HG02981 (cell line): ENCODE data around the gene CYB5R3.
"Not testable (repeated sequence)": the region's sequence is repeated elsewhere in the genome, so short reads cannot be mapped to it uniquely, and the experiment has no call there.

Experiments
- ATAC-seq: cut with Tn5 transposase; IDR thresholded peaks from one replicate; pipeline ENCODE4 v1.9.1; 2021; ENCODE audit warnings: mild to moderate bottlenecking, moderate library complexity; ENCODE audit not compliant: unreplicated experiment

The CYB5R3 gene

GRCh38 chr22:42626431-42626830, 22.8 kb downstream of the CYB5R3 start:
- ATAC-seq = no peak

GRCh38 chr22:42625416-42625815, 23.8 kb downstream of the CYB5R3 start:
- no peak for ATAC-seq

- ATAC-seq = no peak
Observed at GRCh38 chr22:42624551-42625106, 24.6 kb downstream of the CYB5R3 start.

GRCh38 chr22:42623756-42624441, 25.3 kb downstream of the CYB5R3 start:
- no peak for ATAC-seq

GRCh38 chr22:42623301-42623751, 25.9 kb downstream of the CYB5R3 start:
- ATAC-seq = no peak

GRCh38 chr22:42622061-42622710, 27.0 kb downstream of the CYB5R3 start:
- no peak for ATAC-seq

DNA sequence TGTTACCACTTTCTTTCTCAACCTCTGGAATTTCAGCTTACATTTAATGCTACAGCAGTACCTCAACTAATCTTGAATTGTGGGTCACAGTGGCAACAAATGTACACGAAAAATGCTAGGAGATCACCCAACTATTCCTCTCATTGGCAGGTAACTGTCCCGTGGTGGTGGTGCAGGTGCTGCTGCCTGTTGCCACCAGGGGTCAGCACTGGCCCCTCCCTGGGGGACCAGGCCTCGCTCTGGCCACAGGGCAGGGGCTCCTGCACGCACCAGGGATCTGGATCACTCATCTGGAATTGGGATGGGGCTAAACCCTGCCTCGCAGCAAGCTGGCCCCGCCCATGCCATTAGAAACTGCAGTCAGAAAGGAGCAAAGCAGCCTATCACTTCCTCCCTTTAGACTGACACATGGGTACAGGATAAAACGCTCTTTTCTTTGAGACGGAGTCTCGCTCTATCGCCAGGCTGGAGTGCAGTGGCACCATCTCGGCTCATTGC, 27.6 kb downstream of the CYB5R3 start:
- no peak for ATAC-seq

- no peak for ATAC-seq
Observed at GRCh38 chr22:42620084-42620483, 29.1 kb downstream of the CYB5R3 start.

DNA sequence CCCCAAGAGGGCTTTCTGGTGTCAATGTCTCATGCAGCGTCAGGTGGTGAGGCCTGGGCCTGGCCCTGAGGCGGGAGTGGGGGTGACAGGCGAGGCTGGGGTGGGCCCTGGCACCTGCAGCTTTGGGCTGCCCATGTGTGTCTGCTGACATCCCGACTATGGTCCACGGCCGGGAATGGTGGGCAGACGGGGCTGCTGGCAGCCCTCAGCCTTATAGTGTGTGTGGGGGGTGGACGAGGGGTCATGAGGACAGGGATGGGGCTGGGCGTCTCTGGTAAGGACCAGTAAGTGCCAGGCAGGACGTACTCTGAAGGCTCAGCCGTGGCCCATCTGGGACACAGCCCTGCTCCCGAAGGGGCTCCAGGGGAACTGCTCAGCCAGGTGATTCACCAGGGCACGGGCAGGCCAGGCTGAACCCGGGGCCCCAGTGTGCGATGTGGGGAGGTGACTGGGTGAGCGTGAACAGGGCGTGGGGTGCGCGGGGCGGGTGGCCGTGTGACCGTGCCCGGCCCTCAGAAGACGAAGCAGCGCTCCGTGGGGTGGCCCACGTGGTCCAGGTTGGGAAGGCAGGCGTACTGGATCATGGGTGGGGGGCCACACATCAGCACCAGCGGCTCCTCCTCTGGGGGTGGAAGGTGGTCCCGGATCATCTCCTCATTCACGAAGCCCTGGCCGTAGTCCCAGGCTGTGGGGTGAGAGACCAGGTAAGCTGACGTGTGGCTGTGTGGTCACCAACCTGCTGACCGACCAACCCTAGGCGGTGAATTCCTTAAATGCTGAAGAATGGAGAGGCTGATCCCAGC, 29.7 kb downstream of the CYB5R3 start:
- no peak for ATAC-seq

- no peak for ATAC-seq
Observed at GRCh38 chr22:42617155-42617983, 31.8 kb downstream of the CYB5R3 start.

- ATAC-seq = not testable (repeated sequence)
Observed at GRCh38 chr22:42615860-42616175, 33.4 kb downstream of the CYB5R3 start.

GRCh38 chr22:42615092-42615859, 33.9 kb downstream of the CYB5R3 start:
- ATAC-seq = peak; percentile 55

DNA sequence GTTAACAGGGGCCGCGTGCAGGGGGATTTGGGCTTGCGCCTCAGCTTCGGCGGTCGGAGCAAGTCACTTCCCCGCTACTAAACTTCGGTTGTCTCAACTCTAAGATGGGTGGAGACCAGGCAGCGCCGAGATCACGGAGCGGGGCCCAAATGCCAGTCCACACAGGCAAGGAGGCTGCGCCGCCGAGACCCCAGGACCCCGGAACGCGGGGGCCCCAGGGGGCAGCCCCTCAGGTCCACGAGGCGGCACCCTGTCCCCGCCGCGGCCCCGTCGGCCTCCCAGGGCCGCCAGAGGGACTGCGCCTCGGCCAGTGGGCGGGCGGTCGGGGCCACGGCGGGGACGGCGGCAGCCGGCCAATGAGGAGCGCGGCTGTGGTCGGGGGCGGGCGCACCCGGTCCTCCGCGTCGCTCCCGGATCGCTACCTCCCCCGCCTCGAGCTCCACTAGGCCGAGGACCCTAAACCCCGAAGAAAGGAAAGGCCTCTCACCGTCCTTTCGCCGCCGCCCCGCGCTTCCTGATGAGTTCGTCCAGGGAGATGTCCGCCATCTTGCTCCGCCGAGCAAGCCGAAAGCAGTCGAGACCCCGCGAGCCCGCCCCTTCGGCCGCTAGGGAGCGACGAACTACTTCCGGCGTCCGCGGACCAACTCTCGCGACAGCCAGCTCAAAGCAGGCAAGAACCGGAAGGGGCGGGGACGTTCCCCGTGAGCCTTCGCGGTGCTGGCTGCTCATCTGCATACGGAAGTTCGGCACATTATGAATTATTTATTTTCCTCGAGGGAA, 34.7 kb downstream of the CYB5R3 start, which contains the start of gene POLDIP3:
Gene POLDIP3 (minus strand): TSS at position 572 of the 780 bp plus-strand sequence. CDS start 26 bp downstream, at position 546.
- peak; percentile 62 for ATAC-seq

DNA sequence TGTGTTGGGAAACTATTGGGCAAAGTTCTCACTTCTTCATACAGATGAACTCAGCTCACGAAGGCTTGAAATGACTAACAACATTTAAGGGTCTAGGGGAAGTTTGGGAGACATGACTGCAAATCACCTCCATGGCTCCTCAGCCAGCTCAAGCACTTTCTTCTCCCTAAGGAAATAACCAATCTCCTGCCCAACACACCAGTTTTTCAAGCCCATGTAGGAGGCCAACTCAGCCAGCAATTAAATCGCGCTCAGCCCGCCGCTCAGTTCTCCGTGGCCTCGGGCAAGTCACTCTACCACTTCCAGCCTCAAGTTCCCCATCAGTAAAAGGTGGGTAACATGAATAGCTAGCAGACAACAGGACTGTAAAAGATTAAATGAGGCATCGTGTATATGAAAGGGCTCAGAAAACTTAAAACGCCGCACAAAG, 35.3 kb downstream of the CYB5R3 start:
- no peak for ATAC-seq

- ATAC-seq = no peak
Observed at GRCh38 chr22:42612336-42612735, 36.9 kb downstream of the CYB5R3 start.

DNA sequence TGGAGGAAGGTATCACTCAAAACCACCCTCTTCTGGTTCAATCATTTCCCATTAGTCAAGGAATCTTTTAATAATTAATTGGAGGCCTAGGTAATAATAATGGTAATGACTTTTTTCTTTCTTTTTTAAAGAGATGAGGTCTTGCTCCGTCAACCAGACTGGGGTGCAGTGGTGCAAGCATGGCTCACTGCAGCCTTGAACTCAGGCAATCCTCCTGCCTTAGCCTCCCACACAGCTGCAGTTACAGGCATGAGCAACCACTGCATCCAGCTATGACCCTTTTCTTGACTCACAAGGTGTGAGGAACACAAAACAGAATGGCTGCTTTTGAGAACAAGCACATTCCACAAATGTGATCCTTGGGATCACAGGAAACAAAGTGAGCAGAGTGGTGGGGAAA, 38.1 kb downstream of the CYB5R3 start:
- no peak for ATAC-seq

- ATAC-seq = no peak
Observed at GRCh38 chr22:42610186-42610585, 39.0 kb downstream of the CYB5R3 start.

GRCh38 chr22:42608823-42609361, 40.3 kb downstream of the CYB5R3 start:
- ATAC-seq = no peak
